Left lung (tissue), 10 donors: ENCODE data around the gene MED14. TPM values are rescaled to one million over a fixed set of nuclear protein-coding genes. Genes with fewer than 3 reads are reported as not detected.
A peak's percentile ranks its signal among the peaks of the same experiment; 100 is the strongest.

Source experiments
- ATAC-seq: fragments of 200-7000 bp; cut with Tn5 transposase; one replicate; pipeline ENCODE4 v1.9.1; 2020; ENCODE audit warnings: moderate library complexity
- DNase-seq, 4 donors: peaks; one replicate each; pipeline ENCODE4 v3.0.0-alpha.2; 2013 to 2020
- H3K27ac ChIP-seq, 2 donors: fragments of 200-600 bp; sonication (generic) in 1 of 2; one replicate each; pipeline versions ENCODE4 v1.5.0 to v1.8.0; 2020 to 2021
- H3K27me3 ChIP-seq, 2 donors: fragments of 200-600 bp; sonication (generic) in 1 of 2; one replicate each; pipeline versions ENCODE4 v1.5.0 to v1.8.0; 2020 to 2021
- H3K36me3 ChIP-seq, 2 donors: fragments of 200-600 bp; sonication (generic) in 1 of 2; one replicate each; pipeline versions ENCODE4 v1.5.0 to v1.8.0; 2020 to 2021
- H3K4me1 ChIP-seq, 2 donors: fragments of 200-600 bp; one replicate each; pipeline ENCODE4 v1.8.0; 2021
- H3K4me3 ChIP-seq, 2 donors: fragments of 200-600 bp; sonication (generic) in 1 of 2; one replicate each; pipeline versions ENCODE4 v1.5.0 to v1.8.0; 2020 to 2021; ENCODE audit warnings: mild to moderate bottlenecking in 1 of 2
- H3K9me3 ChIP-seq, 2 donors: fragments of 200-600 bp; sonication (generic) in 1 of 2; one replicate each; pipeline versions ENCODE4 v1.5.0 to v1.8.0; 2020 to 2021
- CTCF ChIP-seq, 2 donors: fragments of 200-600 bp; sonication (generic) in 1 of 2; IDR thresholded peaks; one replicate each; pipeline versions ENCODE4 v1.5.0 to v1.8.0; 2021; ENCODE audit warnings: antibody characterized with exemption in 2 of 2
- intact Hi-C, 2 donors: fragments of 100-400 bp; cut with DNase I; formaldehyde crosslinking; loops; one replicate each; pipeline versions ENCODE4 v1.11.2 to v1.14.2; 2022
- polyA plus RNA-seq, 6 donors: library from polyadenylated mRNA; unstranded; fragments of 120-200 nt; gene quantifications; one replicate each; pipeline ENCODE4 v1.2.1, GENCODE V29; 2013; ENCODE audit not compliant: insufficient read length in 6 of 6
- total RNA-seq, 2 donors: library from RNA; stranded (reverse); fragmentation: NEBNext Ultra II Directional; extraction: Animal tissue kit (Norgen Biotek cat#: 25700); gene quantifications; one replicate each; pipeline ENCODE4 v1.2.1, GENCODE V29; 2021
- donor health status: DM: no; HTN: yes; CAD: no.
- donor health status: DM: no; HTN: no; CAD: no.

The MED14 gene
- total and polyA plus RNA-seq, 8 donors, result 44.6 to 67.2 (median 57.1) TPM

GRCh38 chrX:40617566-40617965, 117.8 kb downstream of the MED14 start:
- Histone ChIP-seq H3K27me3 (peaks cover 0 to 3% of the 10 kb centered on the region in 2 donors), H3K27ac (no peak overlapping the region), H3K4me1 (no peaks in the 10 kb centered on the region), H3K4me3 (no peak overlapping the region), H3K36me3 (no peaks in the 10 kb centered on the region), H3K9me3 (no peaks in the 10 kb centered on the region)
- no peak for TF ChIP-seq CTCF (IDR thresholded peaks at IDR 0.05)
- no peak for DNase-seq
- ATAC-seq, result no peak
- intact Hi-C loops, result no loop called here

- ATAC-seq (no peak), DNase-seq (no peak)
- Histone ChIP-seq H3K9me3 (no peaks in the 10 kb centered on the region), H3K27me3 (peaks cover 0 to 4% of the 10 kb centered on the region in 2 donors), H3K4me1 (no peaks in the 10 kb centered on the region), H3K27ac (no peak overlapping the region), H3K4me3 (no peak overlapping the region), H3K36me3 (no peaks in the 10 kb centered on the region)
- intact Hi-C loops, result no loop called here
- no peak for TF ChIP-seq CTCF (IDR thresholded peaks at IDR 0.05)
These were observed 119.4 kb downstream of the MED14 start for GRCh38 chrX:40615976-40616375.

GRCh38 chrX:40612511-40612910, 122.8 kb downstream of the MED14 start:
- DNase-seq (no peak), ATAC-seq (no peak)
- Histone ChIP-seq H3K4me3 (no peak overlapping the region), H3K27me3 (peaks cover 0 to 12% of the 10 kb centered on the region in 2 donors), H3K9me3 (no peaks in the 10 kb centered on the region), H3K27ac (no peak overlapping the region), H3K4me1 (no peaks in the 10 kb centered on the region), H3K36me3 (no peaks in the 10 kb centered on the region)
- TF ChIP-seq CTCF (IDR thresholded peaks at IDR 0.05), result no peak
- intact Hi-C loops, result no loop called here

GRCh38 chrX:40607381-40607780, 128.0 kb downstream of the MED14 start:
- Histone ChIP-seq H3K36me3 (peaks cover 0 to 14% of the 10 kb centered on the region in 2 donors), H3K4me1 (no peaks in the 10 kb centered on the region), H3K27ac (no peak overlapping the region), H3K27me3 (peaks cover 0 to 12% of the 10 kb centered on the region in 2 donors), H3K4me3 (no peak overlapping the region), H3K9me3 (no peaks in the 10 kb centered on the region)
- ATAC-seq (no peak), DNase-seq (peak in 1 of 4 donors; percentile 2)
- intact Hi-C loops, result no loop called here
- no peak for TF ChIP-seq CTCF (IDR thresholded peaks at IDR 0.05)

- no peak overlapping the region for H3K4me3 ChIP-seq
- H3K4me1 ChIP-seq, result no peaks in the 10 kb centered on the region
- no peak for TF ChIP-seq CTCF (IDR thresholded peaks at IDR 0.05)
- ATAC-seq, result no peak
- peaks cover 0 to 12% of the 10 kb centered on the region in 2 donors for H3K27me3 ChIP-seq
- H3K27ac ChIP-seq, result no peak overlapping the region
- no peak for DNase-seq
- intact Hi-C loops, result no loop called here
- peaks cover 0 to 50% of the 10 kb centered on the region in 2 donors for H3K36me3 ChIP-seq
- no peaks in the 10 kb centered on the region for H3K9me3 ChIP-seq
These were observed 131.9 kb downstream of the MED14 start for GRCh38 chrX:40603446-40603845.

Other genes starting within 250 kb of the MED14 start
- gene ATP6AP2, start 154.6 kb downstream of the MED14 start, total RNA-seq, result 100 to 1,000 TPM; 129 to 135 TPM
- 100 to 1,000 TPM; 118 to 145 (median 126) TPM for gene ATP6AP2, start 154.6 kb downstream of the MED14 start, polyA plus RNA-seq
- gene MPC1L, start 112.1 kb downstream of the MED14 start, total RNA-seq, result not detected
- gene MPC1L, start 112.1 kb downstream of the MED14 start, polyA plus RNA-seq, result not detected
- gene CXorf38, start 88.0 kb downstream of the MED14 start, total RNA-seq, result 10 to 100 TPM; 11.1 to 18.8 TPM
- gene CXorf38, start 88.0 kb downstream of the MED14 start, polyA plus RNA-seq, result 10 to 100 TPM; 10.6 to 12.7 (median 11.7) TPM